SU-DHL-6 (cell line): ENCODE results near the gene THTPA.
A peak's percentile ranks its signal among the peaks of the same experiment; 100 is the strongest.

Experiments used
- H2AFZ ChIP-seq: fragments of 200-600 bp; sonication (generic); 2 replicates; pipeline ENCODE4 v1.6.1; 2014; ENCODE audit warnings: low read depth, mild to moderate bottlenecking, moderate library complexity, mixed read lengths, antibody characterized with exemption, low read length; ENCODE audit not compliant: severe bottlenecking
- H3F3A ChIP-seq: fragments of 200-600 bp; shearing (Covaris generic); 2 replicates; pipeline ENCODE4 v1.6.0; 2016; ENCODE audit warnings: antibody characterized with exemption, mild to moderate bottlenecking; ENCODE audit not compliant: insufficient read depth
- H3K27ac ChIP-seq: fragments of 200-600 bp; sonication (generic); 2 replicates; pipeline ENCODE4 v1.5.1; 2016; ENCODE audit warnings: low read depth, mild to moderate bottlenecking, low read length, moderate library complexity, mixed read lengths
- H3K27me3 ChIP-seq: fragments of 200-600 bp; sonication (generic), shearing (Covaris generic); 2 replicates; pipeline ENCODE4 v1.6.0; 2014; ENCODE audit warnings: mild to moderate bottlenecking, low read length
- H3K36me3 ChIP-seq: fragments of 200-600 bp; sonication (generic); 2 replicates; pipeline ENCODE4 v1.6.1; 2014; ENCODE audit warnings: mild to moderate bottlenecking, low read length, mixed read lengths
- H3K4me2 ChIP-seq: fragments of 300-600, 200-600 bp; shearing (Covaris generic), sonication (generic); 2 replicates; pipeline ENCODE4 v1.6.0; 2014; ENCODE audit warnings: low read length, low read depth, mild to moderate bottlenecking; ENCODE audit not compliant: poor library complexity, severe bottlenecking
- H3K4me3 ChIP-seq: fragments of 200-600 bp; sonication (generic); 2 replicates; pipeline ENCODE4 v1.5.1; 2014; ENCODE audit warnings: antibody characterized with exemption, low read length, mild to moderate bottlenecking, mixed read lengths; ENCODE audit not compliant: insufficient read depth, poor library complexity, severe bottlenecking
- H3K79me2 ChIP-seq: fragments of 200-600 bp; sonication (generic); 2 replicates; pipeline ENCODE4 v1.6.1; 2014; ENCODE audit warnings: mild to moderate bottlenecking, low read length, moderate library complexity; ENCODE audit not compliant: insufficient read depth
- H3K9ac ChIP-seq: fragments of 200-600 bp; sonication (generic); 2 replicates; pipeline ENCODE4 v1.7.0; 2014; ENCODE audit warnings: mild to moderate bottlenecking, low read length
- H3K9me2 ChIP-seq: fragments of 200-600 bp; sonication (generic); replicated peaks from 2 replicates; pipeline ENCODE4 v1.6.1; 2014; ENCODE audit warnings: low read length; ENCODE audit not compliant: insufficient read depth
- H3K9me3 ChIP-seq: fragments of 200-600 bp; sonication (generic); 2 replicates; pipeline ENCODE4 v1.6.1; 2014; ENCODE audit warnings: low read length, mixed read lengths; ENCODE audit not compliant: insufficient read depth
- H4K20me1 ChIP-seq: fragments of 200-600 bp; sonication (generic); 2 replicates; pipeline ENCODE4 v1.6.1; 2014; ENCODE audit warnings: low read depth, mild to moderate bottlenecking, antibody characterized with exemption, low read length, moderate library complexity, mixed read lengths
- EZH2phosphoT487 ChIP-seq: fragments of 200-600 bp; sonication (generic), shearing (Covaris generic); conservative IDR thresholded peaks from 2 replicates; pipeline ENCODE4 v1.6.1; 2018; ENCODE audit warnings: mild to moderate bottlenecking, antibody characterized with exemption, low read length, moderate library complexity, mixed read lengths
- TF ChIP-seq, protein P1 (sequence below): fragments of 200-600 bp; sonication (generic); IDR thresholded peaks from one replicate; pipeline ENCODE4 v1.5.1; 2017; ENCODE audit warnings: antibody characterized with exemption, mild to moderate bottlenecking, low read length, moderate library complexity; ENCODE audit not compliant: insufficient read depth, poor library complexity, severe bottlenecking

Gene THTPA, protein sequence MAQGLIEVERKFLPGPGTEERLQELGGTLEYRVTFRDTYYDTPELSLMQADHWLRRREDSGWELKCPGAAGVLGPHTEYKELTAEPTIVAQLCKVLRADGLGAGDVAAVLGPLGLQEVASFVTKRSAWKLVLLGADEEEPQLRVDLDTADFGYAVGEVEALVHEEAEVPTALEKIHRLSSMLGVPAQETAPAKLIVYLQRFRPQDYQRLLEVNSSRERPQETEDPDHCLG

DNA sequence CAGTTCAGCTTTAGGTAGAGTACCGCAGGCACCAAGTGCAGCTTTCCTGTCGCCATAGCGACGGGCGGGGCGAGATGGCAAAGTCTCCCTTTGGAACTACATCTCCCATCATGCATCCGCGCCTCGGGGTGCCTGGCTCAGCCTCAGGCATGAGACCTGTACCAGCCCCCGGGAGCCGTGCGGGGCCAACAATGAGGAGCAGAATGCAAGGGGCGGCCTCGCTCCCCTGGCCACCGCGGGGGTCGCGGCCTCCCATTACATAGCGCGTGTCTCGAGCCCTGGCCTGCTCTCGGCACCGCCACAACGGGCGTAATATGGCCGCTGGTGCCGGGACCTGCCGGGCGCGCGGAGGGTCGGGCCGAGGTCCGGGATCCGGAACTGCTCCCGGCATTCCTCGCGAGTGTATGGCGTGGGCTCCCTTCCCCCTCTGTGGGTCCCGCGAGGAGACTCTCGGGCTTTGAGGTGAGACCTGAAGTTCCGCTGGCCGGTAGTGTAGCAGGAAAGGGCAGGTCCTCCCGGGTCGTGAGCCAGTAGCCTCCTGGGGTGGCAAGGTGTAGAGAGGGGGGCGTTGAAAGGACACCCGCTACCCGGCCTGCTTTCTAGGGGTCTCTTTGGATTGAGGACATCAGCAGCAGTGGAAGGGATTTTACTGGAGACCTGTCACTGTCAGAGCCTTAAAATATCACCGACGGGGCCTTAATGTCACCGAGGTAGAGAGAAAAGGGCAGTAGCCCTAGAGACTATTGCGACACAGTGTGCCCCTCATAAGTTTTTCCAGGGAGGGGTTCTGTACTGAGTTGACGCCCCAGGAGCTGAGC lies at the start of gene THTPA:
TSS of gene THTPA (plus strand) at position 390 of the 818 bp plus-strand sequence. CDS start 487 bp downstream, outside the sequence.
- Histone ChIP-seq H3K27me3 (no peaks in the 10 kb centered on the region), H3K36me3 (no peaks in the 10 kb centered on the region), H3K9ac (peak within 1 kb of the TSS; percentile 75), H3K9me2 (no peaks in the 10 kb centered on the region), H3K27ac (peak within 1 kb of the TSS; percentile 49), H3K79me2 (peaks cover 10% of the 10 kb centered on the region; the same call in 1 of the 2 replicates), H3K4me3 (peak within 1 kb of the TSS; percentile 67), H4K20me1 (no peaks in the 10 kb centered on the region), H3K4me2 (peak within 1 kb of the TSS; percentile 89), H3K9me3 (no peaks in the 10 kb centered on the region), H3F3A (peaks cover 15% of the 10 kb centered on the region), H2AFZ (peak within 1 kb of the TSS; percentile 37)
- TF ChIP-seq EZH2phosphoT487, result no peak
- TF ChIP-seq, protein P1, sequence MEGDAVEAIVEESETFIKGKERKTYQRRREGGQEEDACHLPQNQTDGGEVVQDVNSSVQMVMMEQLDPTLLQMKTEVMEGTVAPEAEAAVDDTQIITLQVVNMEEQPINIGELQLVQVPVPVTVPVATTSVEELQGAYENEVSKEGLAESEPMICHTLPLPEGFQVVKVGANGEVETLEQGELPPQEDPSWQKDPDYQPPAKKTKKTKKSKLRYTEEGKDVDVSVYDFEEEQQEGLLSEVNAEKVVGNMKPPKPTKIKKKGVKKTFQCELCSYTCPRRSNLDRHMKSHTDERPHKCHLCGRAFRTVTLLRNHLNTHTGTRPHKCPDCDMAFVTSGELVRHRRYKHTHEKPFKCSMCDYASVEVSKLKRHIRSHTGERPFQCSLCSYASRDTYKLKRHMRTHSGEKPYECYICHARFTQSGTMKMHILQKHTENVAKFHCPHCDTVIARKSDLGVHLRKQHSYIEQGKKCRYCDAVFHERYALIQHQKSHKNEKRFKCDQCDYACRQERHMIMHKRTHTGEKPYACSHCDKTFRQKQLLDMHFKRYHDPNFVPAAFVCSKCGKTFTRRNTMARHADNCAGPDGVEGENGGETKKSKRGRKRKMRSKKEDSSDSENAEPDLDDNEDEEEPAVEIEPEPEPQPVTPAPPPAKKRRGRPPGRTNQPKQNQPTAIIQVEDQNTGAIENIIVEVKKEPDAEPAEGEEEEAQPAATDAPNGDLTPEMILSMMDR, result no peak

- H3K4me2 ChIP-seq, result no peak overlapping the region
Observed at GRCh38 chr14:23512156-23512555, 43.9 kb upstream of the THTPA start.

DNA sequence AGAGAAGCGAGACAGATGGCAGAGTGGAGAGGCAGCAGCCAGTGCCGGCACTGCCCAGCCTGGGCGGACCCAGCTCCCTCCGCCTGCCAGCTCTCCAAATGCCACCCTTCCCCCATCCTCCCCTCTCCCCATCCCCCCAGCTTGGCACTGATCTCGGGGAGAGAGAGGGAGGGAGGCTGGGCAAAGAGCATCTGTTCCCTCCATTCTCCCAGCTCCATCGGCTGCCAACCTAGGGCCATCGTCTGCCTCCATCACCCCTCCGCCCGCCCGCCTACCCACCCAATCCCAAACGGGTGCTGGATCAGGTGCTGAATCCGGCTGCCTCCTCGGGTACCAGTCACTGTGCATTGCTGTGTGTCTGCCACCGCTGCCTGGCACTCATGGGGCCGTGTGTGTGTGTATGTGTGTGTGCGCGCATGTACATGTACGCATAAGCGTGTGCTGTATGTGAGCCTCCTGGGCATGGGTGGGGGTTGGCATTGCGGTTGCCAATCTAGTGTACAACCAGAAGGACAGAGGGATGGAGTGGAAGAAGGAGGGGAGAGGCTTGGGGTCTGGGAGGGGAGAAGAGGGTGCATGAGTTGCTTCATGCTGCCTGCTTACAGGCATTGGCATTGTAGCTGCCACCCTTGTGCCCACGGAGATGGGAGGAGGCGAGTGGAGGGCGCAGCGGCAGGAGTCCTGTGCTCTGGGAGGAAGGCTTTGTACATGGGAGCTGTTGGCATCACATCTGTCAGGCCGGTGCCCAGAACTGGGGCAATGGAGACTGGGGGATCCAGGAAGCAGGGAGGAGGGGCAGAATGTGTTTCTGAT lies 42.9 kb upstream of the THTPA start:
- H3K4me3 ChIP-seq, result no peak overlapping the region
- H3F3A ChIP-seq, result no peaks in the 10 kb centered on the region
- no peaks in the 10 kb centered on the region for H4K20me1 ChIP-seq
- no peaks in the 10 kb centered on the region for H3K27me3 ChIP-seq
- no peaks in the 10 kb centered on the region for H3K9me3 ChIP-seq
- H3K4me2 ChIP-seq, result no peak overlapping the region
- no peaks in the 10 kb centered on the region for H3K36me3 ChIP-seq
- H3K79me2 ChIP-seq, result no peaks in the 10 kb centered on the region
- no peaks in the 10 kb centered on the region for H3K9me2 ChIP-seq
- H3K27ac ChIP-seq, result no peak overlapping the region
- TF ChIP-seq, protein P1, result no peak
- no peak for TF ChIP-seq EZH2phosphoT487
- no peak overlapping the region for H3K9ac ChIP-seq
- no peak overlapping the region for H2AFZ ChIP-seq

More at GRCh38 chr14:23512156-23512555, 43.9 kb upstream of the THTPA start:
- no peak overlapping the region for H2AFZ ChIP-seq
- TF ChIP-seq, protein P1, result no peak
- no peak for TF ChIP-seq EZH2phosphoT487
- no peak overlapping the region for H3K4me3 ChIP-seq
- no peaks in the 10 kb centered on the region for H3K9me3 ChIP-seq
- no peaks in the 10 kb centered on the region for H3K79me2 ChIP-seq
- no peaks in the 10 kb centered on the region for H3K36me3 ChIP-seq
- no peaks in the 10 kb centered on the region for H4K20me1 ChIP-seq
- H3K9me2 ChIP-seq, result no peaks in the 10 kb centered on the region
- no peak overlapping the region for H3K27ac ChIP-seq
- H3K27me3 ChIP-seq, result no peaks in the 10 kb centered on the region
- H3K9ac ChIP-seq, result no peak overlapping the region
- no peaks in the 10 kb centered on the region for H3F3A ChIP-seq
